A549 (cell line): Measurements from ENCODE around the gene KLF6. TPM values are rescaled to one million over a fixed set of nuclear protein-coding genes. Genes with fewer than 3 reads are reported as not detected.

ENCODE experiments used
- ATAC-seq, 2 experiments: fragments of 200-7000 bp in 1 of 2; fragments of >200 bp in 1 of 2; cut with Nextera tagmentation in 1 of 2; cut with Tn5 transposase in 1 of 2; 3 replicates each; pipeline versions ENCODE4 v1.8.0 to v1.9.1; 2018 to 2020; ENCODE audit warnings: mild to moderate bottlenecking in 1 of 2, moderate library complexity in 1 of 2
- CTCF ChIA-PET: fragments of 300-600 bp; sonication (Branson Sonifier 250); formaldehyde crosslinking; extraction: SDS; loops from one replicate; lab custom pipeline; 2021; ENCODE audit warnings: antibody characterized with exemption, inconsistent platforms; lab: Yijun Ruan, JAX
- POLR2A ChIA-PET: fragments of 350-600 bp; formaldehyde crosslinking; extraction: SDS; loops from one replicate; lab custom pipeline; 2021; ENCODE audit warnings: antibody characterized with exemption, inconsistent platforms; lab: Yijun Ruan, JAX
- DNase-seq, 2 experiments: peaks; one replicate each; pipeline versions ENCODE4 v3.0.0 to v3.0.0-alpha.2; 2011 to 2016; ENCODE audit warnings: low read depth in 1 of 2, low spot score in 1 of 2
- FAIRE-seq: peaks from 2 replicates; lab custom pipeline; 2011; peaks lifted over from hg19 to GRCh38; lab: Jason Lieb, UNC
- H3K27ac ChIP-seq, 2 experiments: fragments of >200 bp; sonication (Bioruptor Twin); formaldehyde crosslinking; 3 replicates each; pipeline ENCODE4 v1.5.1; 2016 to 2017
- H3K4me1 ChIP-seq: fragments of >200 bp; sonication (Bioruptor Twin); formaldehyde crosslinking; 3 replicates; pipeline ENCODE4 v1.6.1; 2016
- H3K4me2 ChIP-seq: fragments of >200 bp; sonication (Bioruptor Twin); formaldehyde crosslinking; 3 replicates; pipeline ENCODE4 v1.6.1; 2016
- H3K4me3 ChIP-seq: fragments of >200 bp; sonication (Bioruptor Twin); formaldehyde crosslinking; 3 replicates; pipeline ENCODE4 v1.5.1; 2016
- H3K9me3 ChIP-seq: fragments of >200 bp; sonication (Bioruptor Twin); formaldehyde crosslinking; 3 replicates; pipeline ENCODE4 v1.6.1; 2016
- EHF ChIP-seq: fragments of 250-450 bp; sonication (Bioruptor Pico); IDR thresholded peaks from 2 replicates; pipeline ENCODE4 v1.5.0; 2020; ENCODE audit warnings: mild to moderate bottlenecking
- EP300 ChIP-seq, 2 experiments: fragments of >200 bp; sonication (Bioruptor Twin); formaldehyde crosslinking; IDR thresholded peaks; 2 replicates in 1 of 2; 3 replicates in 1 of 2; pipeline ENCODE4 v1.6.1; 2016 to 2017
- FOSB ChIP-seq: fragments of 250-450 bp; sonication (Bioruptor Pico); IDR thresholded peaks from 2 replicates; pipeline ENCODE4 v1.5.0; 2020; ENCODE audit warnings: mild to moderate bottlenecking, moderate library complexity
- FOSL2 ChIP-seq, 2 experiments: fragments of 450-650 bp in 1 of 2; fragments of >200 bp in 1 of 2; sonication (Bioruptor Twin) in 1 of 2; formaldehyde crosslinking; IDR thresholded peaks; 2 replicates each; pipeline versions ENCODE4 v1.5.0 to v1.6.1; 2016 to 2020; ENCODE audit warnings: mild to moderate bottlenecking in 1 of 2, moderate library complexity in 1 of 2
- GATA3 ChIP-seq: IDR thresholded peaks from 2 replicates; pipeline ENCODE4 v1.6.1; 2012; ENCODE audit warnings: borderline replicate concordance
- HEYL ChIP-seq: fragments of 250-450 bp; sonication (Bioruptor Pico); IDR thresholded peaks from 2 replicates; pipeline ENCODE4 v1.8.0; 2021; ENCODE audit warnings: mild to moderate bottlenecking, moderate library complexity
- JUN ChIP-seq, 2 experiments: fragments of >200 bp; sonication (Bioruptor Twin); formaldehyde crosslinking; IDR thresholded peaks; 2 replicates in 1 of 2; 3 replicates in 1 of 2; pipeline ENCODE4 v1.6.1; 2016 to 2017
- JUNB ChIP-seq: fragments of >200 bp; sonication (Bioruptor Twin); formaldehyde crosslinking; IDR thresholded peaks from 2 replicates; pipeline ENCODE4 v1.6.1; 2016
- MAFK ChIP-seq: fragments of 450-650 bp; IDR thresholded peaks from 2 replicates; pipeline ENCODE4 v1.6.1; 2014; ENCODE audit not compliant: partially characterized antibody
- NFE2L2 ChIP-seq: fragments of 150-350 bp; conservative IDR thresholded peaks from 2 replicates; pipeline ENCODE4 v1.6.1; 2014; ENCODE audit warnings: low read length
- NPAS2 ChIP-seq: fragments of 250-450 bp; sonication (Bioruptor Pico); IDR thresholded peaks from 2 replicates; pipeline ENCODE4 v1.8.0; 2022; ENCODE audit warnings: mild to moderate bottlenecking, moderate library complexity, borderline replicate concordance
- NR3C1 ChIP-seq: fragments of >200 bp; sonication (Bioruptor Twin); formaldehyde crosslinking; IDR thresholded peaks from 3 replicates; pipeline ENCODE4 v1.6.1; 2017
- POLR2AphosphoS2 ChIP-seq: conservative IDR thresholded peaks from 2 replicates; pipeline ENCODE4 v1.6.1; 2012; ENCODE audit warnings: low read length, improper control_type of control experiment, inconsistent platforms
- RARB ChIP-seq: fragments of 250-450 bp; sonication (Bioruptor Pico); IDR thresholded peaks from 2 replicates; pipeline ENCODE4 v1.8.0; 2021; ENCODE audit warnings: mild to moderate bottlenecking, moderate library complexity
- RFX5 ChIP-seq: fragments of 450-650 bp; IDR thresholded peaks from 2 replicates; pipeline ENCODE4 v1.7.1; 2014; ENCODE audit warnings: antibody characterized with exemption, mild to moderate bottlenecking, moderate library complexity
- SREBF2 ChIP-seq: fragments of 450-650 bp; IDR thresholded peaks from 2 replicates; pipeline ENCODE4 v1.6.1; 2014; ENCODE audit warnings: mild to moderate bottlenecking, moderate library complexity
- TFCP2L1 ChIP-seq: fragments of 250-450 bp; sonication (Bioruptor Pico); IDR thresholded peaks from 2 replicates; pipeline ENCODE4 v1.5.0; 2021; ENCODE audit warnings: mild to moderate bottlenecking
- TP53 ChIP-seq: fragments of 250-450 bp; sonication (Bioruptor Pico); IDR thresholded peaks from 2 replicates; pipeline ENCODE4 v1.5.0; 2021; ENCODE audit warnings: mild to moderate bottlenecking, moderate library complexity
- ZC3H11A ChIP-seq: fragments of 450-650 bp; IDR thresholded peaks from 2 replicates; pipeline ENCODE4 v1.6.1; 2014; ENCODE audit warnings: antibody characterized with exemption, mild to moderate bottlenecking
- ZFP36 ChIP-seq: fragments of 450-650 bp; IDR thresholded peaks from 2 replicates; pipeline ENCODE4 v1.6.1; 2014; ENCODE audit warnings: borderline replicate concordance; ENCODE audit not compliant: partially characterized antibody
- WGBS: methylation state at CpG from one replicate; pipeline ENCODE4 v1.1.6; 2017; ENCODE audit errors: missing lambda C conversion rate; 5-methylcytosine and 5-hydroxymethylcytosine counted together
- polyA plus RNA-seq, 4 experiments: library from polyadenylated mRNA; depleted of rRNA in 3 of 4; stranded (reverse); fragments of >200 nt; fragmentation: RNase III in 1 of 4; extraction: RNeasy Plus Mini Kit Qiagen cat#74134 plus additional on column Dnase treatment in 1 of 4; gene quantifications; 2 replicates in 3 of 4; 3 replicates in 1 of 4; pipeline ENCODE4 v1.2.3, GENCODE V29; 2011 to 2017
- TF ChIP-seq, protein P1 (sequence below): IDR thresholded peaks from 2 replicates; pipeline ENCODE4 v1.6.1; 2012
- TF ChIP-seq, protein P2 (sequence below): fragments of 200-600 bp; sonication (generic); IDR thresholded peaks from 2 replicates; pipeline ENCODE4 v1.6.1; 2016; ENCODE audit warnings: antibody characterized with exemption, mild to moderate bottlenecking, moderate library complexity
- TF ChIP-seq, protein P3 (sequence below): IDR thresholded peaks from 2 replicates; pipeline ENCODE4 v1.6.1; 2012; ENCODE audit warnings: low read depth, borderline replicate concordance
- TF ChIP-seq, protein P4 (sequence below): fragments of >200 bp; sonication (Bioruptor Twin); formaldehyde crosslinking; IDR thresholded peaks from 3 replicates; pipeline ENCODE4 v1.6.1; 2016
- TF ChIP-seq, protein P5 (sequence below): fragments of 250-450 bp; sonication (Bioruptor Pico); IDR thresholded peaks from 2 replicates; pipeline ENCODE4 v1.5.0; 2021; ENCODE audit warnings: mild to moderate bottlenecking, moderate library complexity, borderline replicate concordance
- TF ChIP-seq, protein P6 (sequence below): fragments of 450-650 bp; IDR thresholded peaks from 2 replicates; pipeline ENCODE4 v1.6.1; 2014; ENCODE audit warnings: antibody characterized with exemption

The KLF6 gene
- polyA plus RNA-seq, 2 of the 4 experiments (the other 2 are of a cell fraction), result 31.9 to 86.8 TPM

DNA sequence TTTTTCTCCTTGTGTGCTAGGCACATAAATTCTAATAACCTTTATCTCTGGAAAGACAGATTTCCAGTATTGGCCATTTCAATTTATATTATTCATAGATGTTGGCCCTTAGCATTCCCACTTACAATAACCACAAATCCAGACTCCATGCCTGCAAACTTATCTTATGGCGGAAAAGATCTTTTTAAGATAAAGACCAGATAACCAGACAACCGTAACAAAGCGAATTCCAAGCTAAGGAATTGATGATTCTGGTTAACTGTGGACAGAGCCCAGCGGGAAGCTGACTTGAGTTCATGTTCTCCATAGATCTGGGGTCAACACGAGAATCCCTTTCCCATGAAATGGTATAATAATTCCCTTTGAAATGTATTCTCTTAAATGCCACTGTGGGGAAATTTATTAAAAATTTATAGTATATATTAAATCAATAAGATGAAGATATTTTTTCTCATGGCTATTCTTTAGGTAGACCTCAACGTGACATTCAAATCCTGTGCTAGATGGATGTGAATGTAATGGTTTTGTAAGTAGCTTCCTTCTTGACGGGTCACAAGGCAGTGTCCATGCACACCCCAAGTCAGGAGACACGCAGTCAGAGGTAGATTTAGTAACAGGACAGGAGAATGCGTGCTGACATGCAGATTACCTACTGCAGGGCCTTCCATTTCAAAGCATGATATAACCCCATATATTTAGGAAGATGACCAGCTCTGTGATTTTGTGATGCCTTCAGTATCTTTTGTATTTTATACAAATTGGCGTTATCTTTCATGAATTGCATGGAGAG is 37.7 kb upstream of the KLF6 start:
- Histone ChIP-seq H3K4me1 (peaks cover 25% of the 10 kb centered on the region), H3K27ac (peak overlapping the region in 1 of 2 experiments; percentile 58; a peak in 3 of 6 replicates), H3K9me3 (no peaks in the 10 kb centered on the region), H3K4me2 (no peak overlapping the region), H3K4me3 (no peak overlapping the region)
- TF ChIP-seq, protein P1, sequence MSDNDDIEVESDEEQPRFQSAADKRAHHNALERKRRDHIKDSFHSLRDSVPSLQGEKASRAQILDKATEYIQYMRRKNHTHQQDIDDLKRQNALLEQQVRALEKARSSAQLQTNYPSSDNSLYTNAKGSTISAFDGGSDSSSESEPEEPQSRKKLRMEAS, result no peak
- TF ChIP-seq FOSL2 (IDR thresholded peaks at IDR 0.05) (no peak), FOSL2 (CRISPR knock-in tag; IDR thresholded peaks at IDR 0.05) (no peak), RFX5 (no peak)
- TF ChIP-seq, protein P2, sequence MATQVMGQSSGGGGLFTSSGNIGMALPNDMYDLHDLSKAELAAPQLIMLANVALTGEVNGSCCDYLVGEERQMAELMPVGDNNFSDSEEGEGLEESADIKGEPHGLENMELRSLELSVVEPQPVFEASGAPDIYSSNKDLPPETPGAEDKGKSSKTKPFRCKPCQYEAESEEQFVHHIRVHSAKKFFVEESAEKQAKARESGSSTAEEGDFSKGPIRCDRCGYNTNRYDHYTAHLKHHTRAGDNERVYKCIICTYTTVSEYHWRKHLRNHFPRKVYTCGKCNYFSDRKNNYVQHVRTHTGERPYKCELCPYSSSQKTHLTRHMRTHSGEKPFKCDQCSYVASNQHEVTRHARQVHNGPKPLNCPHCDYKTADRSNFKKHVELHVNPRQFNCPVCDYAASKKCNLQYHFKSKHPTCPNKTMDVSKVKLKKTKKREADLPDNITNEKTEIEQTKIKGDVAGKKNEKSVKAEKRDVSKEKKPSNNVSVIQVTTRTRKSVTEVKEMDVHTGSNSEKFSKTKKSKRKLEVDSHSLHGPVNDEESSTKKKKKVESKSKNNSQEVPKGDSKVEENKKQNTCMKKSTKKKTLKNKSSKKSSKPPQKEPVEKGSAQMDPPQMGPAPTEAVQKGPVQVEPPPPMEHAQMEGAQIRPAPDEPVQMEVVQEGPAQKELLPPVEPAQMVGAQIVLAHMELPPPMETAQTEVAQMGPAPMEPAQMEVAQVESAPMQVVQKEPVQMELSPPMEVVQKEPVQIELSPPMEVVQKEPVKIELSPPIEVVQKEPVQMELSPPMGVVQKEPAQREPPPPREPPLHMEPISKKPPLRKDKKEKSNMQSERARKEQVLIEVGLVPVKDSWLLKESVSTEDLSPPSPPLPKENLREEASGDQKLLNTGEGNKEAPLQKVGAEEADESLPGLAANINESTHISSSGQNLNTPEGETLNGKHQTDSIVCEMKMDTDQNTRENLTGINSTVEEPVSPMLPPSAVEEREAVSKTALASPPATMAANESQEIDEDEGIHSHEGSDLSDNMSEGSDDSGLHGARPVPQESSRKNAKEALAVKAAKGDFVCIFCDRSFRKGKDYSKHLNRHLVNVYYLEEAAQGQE, result no peak
- ATAC-seq (no peak), FAIRE-seq (no peak), DNase-seq (no peak)
- ChIA-PET CTCF (interaction anchor here (1.2 kb wide), 1 partner anchor 11 kb away, joined by 3 read pairs; no protein-coding TSS in a partner anchor), POLR2A (no interaction called here)
- 93% methylated on average over 10 of the region's 10 CpGs for WGBS

DNA sequence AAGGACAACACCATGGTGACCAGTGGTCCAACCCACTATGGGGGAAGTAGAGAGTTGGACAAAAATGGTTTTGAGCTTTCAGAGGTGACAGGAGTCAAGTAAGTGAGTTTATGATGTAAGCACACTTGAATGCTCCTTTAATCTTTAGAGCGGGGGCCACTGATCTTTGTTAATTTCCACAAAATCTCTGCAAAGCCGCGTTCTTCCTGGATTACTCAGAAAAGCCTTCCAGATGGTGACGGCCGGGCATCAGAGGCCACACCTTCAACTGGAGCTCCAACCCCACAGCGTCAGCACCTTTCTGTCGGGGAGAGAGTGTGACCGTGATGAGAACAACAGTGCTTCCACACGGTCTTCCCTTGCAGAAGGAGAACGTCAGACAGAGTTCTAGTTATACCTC is 35.2 kb upstream of the KLF6 start:
- CTCF ChIA-PET, result interaction anchor here (1.0 kb wide), 1 partner anchor 180 kb away, joined by 3 read pairs; no protein-coding TSS in a partner anchor
- DNase-seq, result no peak
- no peak for TF ChIP-seq TP53 (CRISPR knock-in tag)
- no peak for TF ChIP-seq HEYL
- TF ChIP-seq EHF (CRISPR knock-in tag), result no peak
- TF ChIP-seq POLR2AphosphoS2, result no peak
- no peak for TF ChIP-seq GATA3
- no peak for TF ChIP-seq NFE2L2
- no peak for TF ChIP-seq FOSB (CRISPR knock-in tag)
- no peak for TF ChIP-seq NR3C1
- no peak for TF ChIP-seq SREBF2
- no peak for TF ChIP-seq NPAS2 (CRISPR knock-in tag)
- TF ChIP-seq EP300 (IDR thresholded peaks at IDR 0.05), result no peak
- TF ChIP-seq, protein P3, sequence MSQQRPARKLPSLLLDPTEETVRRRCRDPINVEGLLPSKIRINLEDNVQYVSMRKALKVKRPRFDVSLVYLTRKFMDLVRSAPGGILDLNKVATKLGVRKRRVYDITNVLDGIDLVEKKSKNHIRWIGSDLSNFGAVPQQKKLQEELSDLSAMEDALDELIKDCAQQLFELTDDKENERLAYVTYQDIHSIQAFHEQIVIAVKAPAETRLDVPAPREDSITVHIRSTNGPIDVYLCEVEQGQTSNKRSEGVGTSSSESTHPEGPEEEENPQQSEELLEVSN, result no peak
- no peak for TF ChIP-seq RARB (CRISPR knock-in tag)
- TF ChIP-seq TFCP2L1, result no peak
- Histone ChIP-seq H3K4me1 (peaks cover 13% of the 10 kb centered on the region), H3K4me2 (no peak overlapping the region), H3K27ac (peak overlapping the region; percentile 1 to 46; a peak in 3 of 6 replicates), H3K9me3 (no peaks in the 10 kb centered on the region), H3K4me3 (no peak overlapping the region)
- POLR2A ChIA-PET, result no interaction called here
- ATAC-seq, result no peak
- no peak for FAIRE-seq
- WGBS, result 86% methylated on average over 10 of the region's 10 CpGs

DNA sequence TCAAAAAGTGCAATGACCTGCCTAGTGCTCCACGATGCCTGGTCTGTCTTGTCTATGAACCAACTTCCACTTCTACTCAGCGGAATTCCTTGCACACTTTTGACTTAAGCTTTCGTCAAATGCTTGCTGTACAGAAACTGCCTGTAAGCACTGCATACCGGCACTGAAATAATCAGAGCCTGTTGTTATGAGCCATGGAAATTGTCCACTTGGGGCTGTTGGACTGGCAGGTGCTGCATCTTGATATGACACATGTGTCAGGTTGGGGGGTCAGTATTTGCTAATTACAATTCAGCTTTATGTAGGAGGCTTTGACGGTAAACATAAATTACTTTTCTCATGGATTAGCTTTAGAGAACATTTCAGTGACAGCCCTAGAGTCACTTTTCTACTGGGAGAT is 32.0 kb upstream of the KLF6 start:
- Histone ChIP-seq H3K4me1 (0 out of 3 replicates have a peak, but pooled peaks cover 7% of the 10 kb centered on the region), H3K4me3 (no peak overlapping the region), H3K4me2 (no peak overlapping the region), H3K9me3 (no peaks in the 10 kb centered on the region), H3K27ac (no peak overlapping the region; a peak in 1 of 6 replicates)
- ChIA-PET CTCF (interaction anchor here (0.6 to 1.7 kb wide), 2 partner anchors 11 to 1357 kb away, joined by 3 to 6 read pairs; no protein-coding TSS in a partner anchor), POLR2A (no interaction called here)
- 84% methylated on average over 5 of the region's 5 CpGs for WGBS
- no peak for ATAC-seq
- no peak for DNase-seq
- no peak for FAIRE-seq
- TF ChIP-seq JUN (IDR thresholded peaks at IDR 0.05) (no peak), HEYL (no peak), MAFK (no peak), ZFP36 (no peak), ZC3H11A (no peak), FOSL2 (IDR thresholded peaks at IDR 0.05) (no peak), FOSL2 (CRISPR knock-in tag; IDR thresholded peaks at IDR 0.05) (no peak), NFE2L2 (no peak), JUNB (no peak)
- TF ChIP-seq, protein P4, sequence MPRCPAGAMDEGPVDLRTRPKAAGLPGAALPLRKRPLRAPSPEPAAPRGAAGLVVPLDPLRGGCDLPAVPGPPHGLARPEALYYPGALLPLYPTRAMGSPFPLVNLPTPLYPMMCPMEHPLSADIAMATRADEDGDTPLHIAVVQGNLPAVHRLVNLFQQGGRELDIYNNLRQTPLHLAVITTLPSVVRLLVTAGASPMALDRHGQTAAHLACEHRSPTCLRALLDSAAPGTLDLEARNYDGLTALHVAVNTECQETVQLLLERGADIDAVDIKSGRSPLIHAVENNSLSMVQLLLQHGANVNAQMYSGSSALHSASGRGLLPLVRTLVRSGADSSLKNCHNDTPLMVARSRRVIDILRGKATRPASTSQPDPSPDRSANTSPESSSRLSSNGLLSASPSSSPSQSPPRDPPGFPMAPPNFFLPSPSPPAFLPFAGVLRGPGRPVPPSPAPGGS, result no peak
- TF ChIP-seq, protein P5, sequence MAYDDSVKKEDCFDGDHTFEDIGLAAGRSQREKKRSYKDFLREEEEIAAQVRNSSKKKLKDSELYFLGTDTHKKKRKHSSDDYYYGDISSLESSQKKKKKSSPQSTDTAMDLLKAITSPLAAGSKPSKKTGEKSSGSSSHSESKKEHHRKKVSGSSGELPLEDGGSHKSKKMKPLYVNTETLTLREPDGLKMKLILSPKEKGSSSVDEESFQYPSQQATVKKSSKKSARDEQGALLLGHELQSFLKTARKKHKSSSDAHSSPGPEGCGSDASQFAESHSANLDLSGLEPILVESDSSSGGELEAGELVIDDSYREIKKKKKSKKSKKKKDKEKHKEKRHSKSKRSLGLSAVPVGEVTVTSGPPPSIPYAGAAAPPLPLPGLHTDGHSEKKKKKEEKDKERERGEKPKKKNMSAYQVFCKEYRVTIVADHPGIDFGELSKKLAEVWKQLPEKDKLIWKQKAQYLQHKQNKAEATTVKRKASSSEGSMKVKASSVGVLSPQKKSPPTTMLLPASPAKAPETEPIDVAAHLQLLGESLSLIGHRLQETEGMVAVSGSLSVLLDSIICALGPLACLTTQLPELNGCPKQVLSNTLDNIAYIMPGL (CRISPR knock-in tag), result no peak
- TF ChIP-seq, protein P6, sequence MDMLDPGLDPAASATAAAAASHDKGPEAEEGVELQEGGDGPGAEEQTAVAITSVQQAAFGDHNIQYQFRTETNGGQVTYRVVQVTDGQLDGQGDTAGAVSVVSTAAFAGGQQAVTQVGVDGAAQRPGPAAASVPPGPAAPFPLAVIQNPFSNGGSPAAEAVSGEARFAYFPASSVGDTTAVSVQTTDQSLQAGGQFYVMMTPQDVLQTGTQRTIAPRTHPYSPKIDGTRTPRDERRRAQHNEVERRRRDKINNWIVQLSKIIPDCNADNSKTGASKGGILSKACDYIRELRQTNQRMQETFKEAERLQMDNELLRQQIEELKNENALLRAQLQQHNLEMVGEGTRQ, result no peak
